Chondrocyte (in vitro differentiated cells): ENCODE results near the gene ZBTB12. TPM values are rescaled to one million over a fixed set of nuclear protein-coding genes. Genes with fewer than 3 reads are reported as not detected.

ENCODE experiments used
- DNase-seq: peaks from one replicate; pipeline ENCODE4 v3.0.0; 2021; ENCODE audit warnings: mixed read lengths, low spot score
- H3K27ac Mint-ChIP-seq: one replicate; pipeline ENCODE4 v1.8.0; 2021; ENCODE audit warnings: mild to moderate bottlenecking, moderate library complexity, mixed read lengths; ENCODE audit not compliant: unreplicated experiment
- H3K27me3 Mint-ChIP-seq: 2 replicates; pipeline ENCODE4 v1.8.0; 2021; ENCODE audit warnings: low read depth, mixed read lengths
- H3K36me3 Mint-ChIP-seq: 2 replicates; pipeline ENCODE4 v1.8.0; 2021; ENCODE audit warnings: low read depth, mixed read lengths
- H3K4me1 Mint-ChIP-seq: 2 replicates; pipeline ENCODE4 v1.8.0; 2021; ENCODE audit warnings: low read depth, mild to moderate bottlenecking, mixed read lengths
- H3K4me3 Mint-ChIP-seq: one replicate; pipeline ENCODE4 v1.8.0; 2021; ENCODE audit warnings: mild to moderate bottlenecking, moderate library complexity, mixed read lengths; ENCODE audit not compliant: unreplicated experiment
- H3K9me3 Mint-ChIP-seq: 2 replicates; pipeline ENCODE4 v1.8.0; 2021; ENCODE audit warnings: low read depth, mixed read lengths
- CTCF ChIP-seq: fragments of 200-600 bp; sonication (generic); IDR thresholded peaks from 2 replicates; pipeline ENCODE4 v1.5.0; 2021; ENCODE audit warnings: antibody characterized with exemption, mild to moderate bottlenecking, moderate library complexity
- total RNA-seq: library from RNA; stranded (reverse); gene quantifications from 3 replicates; pipeline ENCODE4 v1.2.1, GENCODE V29; 2021

The ZBTB12 gene
- total RNA-seq, 1 donor from 2014 or later: 6.7 TPM

GRCh38 chr6:31947864-31948263 lies 46.0 kb upstream of the ZBTB12 start:
- Mint-ChIP-seq H3K36me3 (peaks cover 6% of the 10 kb centered on the region), H3K4me1 (peaks cover 17% of the 10 kb centered on the region), H3K9me3 (no peaks in the 10 kb centered on the region), H3K27me3 (no peaks in the 10 kb centered on the region), H3K4me3 (no peak overlapping the region), H3K27ac (no peak overlapping the region)
- no peak for DNase-seq
- TF ChIP-seq CTCF: no peak

GRCh38 chr6:31947070-31947675 lies 45.3 kb upstream of the ZBTB12 start:
- peak; percentile 69 for DNase-seq
- Mint-ChIP-seq H3K9me3 (no peaks in the 10 kb centered on the region), H3K36me3 (peaks cover 5% of the 10 kb centered on the region), H3K4me1 (peaks cover 17% of the 10 kb centered on the region), H3K27ac (no peak overlapping the region), H3K27me3 (peaks cover 3% of the 10 kb centered on the region), H3K4me3 (no peak overlapping the region)
- TF ChIP-seq CTCF: no peak

- H3K27me3 Mint-ChIP-seq: peaks cover 3% of the 10 kb centered on the region
- DNase-seq: peak; percentile 64
- H3K27ac Mint-ChIP-seq: peak overlapping the region; percentile 49
- peaks cover 5% of the 10 kb centered on the region for H3K36me3 Mint-ChIP-seq
- H3K4me3 Mint-ChIP-seq: no peak overlapping the region
- no peak for TF ChIP-seq CTCF
- H3K9me3 Mint-ChIP-seq: no peaks in the 10 kb centered on the region
- H3K4me1 Mint-ChIP-seq: peaks cover 18% of the 10 kb centered on the region
These were observed 44.5 kb upstream of the ZBTB12 start for GRCh38 chr6:31946370-31946885.

- Mint-ChIP-seq H3K36me3 (peaks cover 2% of the 10 kb centered on the region), H3K4me1 (peaks cover 24% of the 10 kb centered on the region), H3K27me3 (peaks cover 3% of the 10 kb centered on the region), H3K9me3 (no peaks in the 10 kb centered on the region), H3K4me3 (peak within 1 kb of the TSS; percentile 49), H3K27ac (peak within 1 kb of the TSS; percentile 95)
- no peak for TF ChIP-seq CTCF
- DNase-seq: no peak
These were observed 43.9 kb upstream of the ZBTB12 start, which contains the start of gene CFB for GRCh38 chr6:31945507-31946369. Gene CFB (plus strand): TSS chr6:31946095. CDS start chr6:31946222, 127 bp downstream.

- H3K27me3 Mint-ChIP-seq: peaks cover 3% of the 10 kb centered on the region
These were observed 43.2 kb upstream of the ZBTB12 start for GRCh38 chr6:31945154-31945506.

More at GRCh38 chr6:31945154-31945506, 43.2 kb upstream of the ZBTB12 start:
- Mint-ChIP-seq H3K36me3 (peaks cover 2% of the 10 kb centered on the region), H3K9me3 (no peaks in the 10 kb centered on the region), H3K4me3 (no peak overlapping the region), H3K27ac (peak overlapping the region; percentile 95), H3K4me1 (peaks cover 30% of the 10 kb centered on the region)
- no peak for DNase-seq
- no peak for TF ChIP-seq CTCF
